ENCODE results near the gene RASSF5.
A peak's percentile ranks its signal among the peaks of the same experiment; 100 is the strongest.
"Not testable (repeated sequence)": the region's sequence is repeated elsewhere in the genome, so short reads cannot be mapped to it uniquely, and the experiment has no call there.

Gene RASSF5

DNA sequence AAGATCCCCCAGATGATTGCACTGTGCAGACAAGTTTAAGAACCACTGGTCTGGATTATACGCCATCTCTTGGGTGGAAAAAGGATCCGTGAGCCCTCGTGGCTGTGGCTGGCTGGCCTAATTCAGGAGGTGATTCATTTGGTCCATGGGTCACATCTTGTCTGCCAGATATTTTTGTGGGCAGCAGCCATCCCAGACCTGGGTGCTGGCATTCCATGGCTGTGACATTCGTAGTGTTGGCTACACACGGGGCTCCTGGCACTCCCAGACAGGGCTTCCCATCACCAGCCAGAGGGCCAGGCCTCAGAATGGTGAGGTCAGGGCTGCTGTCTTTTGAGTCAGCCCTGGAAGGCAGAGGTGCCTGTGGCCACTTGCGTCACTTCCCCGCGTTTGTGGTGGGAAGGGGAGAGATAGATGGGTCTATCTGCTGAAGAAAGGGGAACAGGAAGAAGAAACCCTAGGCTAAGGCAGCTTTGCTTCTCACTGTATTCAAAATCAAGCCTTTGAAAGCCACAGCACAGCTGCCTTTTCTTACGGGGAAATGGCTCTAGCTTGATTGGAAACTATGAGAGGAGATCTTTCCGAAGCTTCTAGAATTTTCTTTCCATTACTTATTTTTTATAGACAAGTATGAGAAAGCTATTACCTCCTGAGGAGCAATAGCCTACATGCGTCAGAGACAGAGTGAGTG, 72.6 kb downstream of the RASSF5 start:
- H3K79me2 ChIP-seq (ENCODE audit: control insufficient read depth, low read length), result peaks cover 20% of the 10 kb centered on the region

DNA sequence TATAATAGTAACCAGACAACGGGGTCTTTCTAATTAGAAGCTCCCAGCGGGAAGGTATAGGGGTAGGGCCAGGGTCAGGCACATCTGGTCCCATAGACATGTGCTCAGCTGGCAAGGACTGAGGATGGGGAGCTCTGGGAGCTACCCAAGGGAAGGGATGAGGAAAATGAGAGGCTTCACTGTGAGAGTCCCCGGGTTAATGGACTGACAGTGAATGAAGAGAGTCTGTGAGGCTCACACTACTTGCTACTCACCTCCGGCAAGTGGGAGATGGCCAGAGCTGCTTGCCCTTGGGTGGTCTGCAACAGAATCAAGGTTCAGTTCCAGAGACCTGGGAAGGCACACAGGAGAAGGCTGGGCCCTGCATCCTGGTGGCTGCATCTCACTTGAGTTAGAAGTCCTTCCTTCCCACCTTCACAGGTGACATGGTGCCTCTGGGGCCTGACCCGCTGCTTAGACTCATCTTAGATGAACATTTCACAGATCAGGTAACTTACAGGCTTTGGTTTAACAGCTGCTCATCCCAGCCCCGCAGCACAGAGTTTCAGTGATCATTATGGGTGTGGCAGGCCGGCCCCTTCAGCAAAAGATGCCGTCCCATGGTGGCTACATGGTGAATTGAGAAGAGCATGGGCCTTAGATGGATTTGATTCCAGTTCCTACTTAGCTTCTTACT, 73.2 kb downstream of the RASSF5 start:
- H3K4me1 ChIP-seq (ENCODE audit: control insufficient read depth, low read length), result peaks cover 26% of the 10 kb centered on the region
- peaks cover 7% of the 10 kb centered on the region; the same call in 1 of the 2 replicates for H3F3A ChIP-seq (ENCODE audit: control insufficient read depth, insufficient read depth)
- no peaks in the 10 kb centered on the region for H3K27me3 ChIP-seq (ENCODE audit: control insufficient read depth, low read length)
- H3K9me2 ChIP-seq (replicated peaks; ENCODE audit: control insufficient read depth, low read length), result no peaks in the 10 kb centered on the region
- peaks cover 17% of the 10 kb centered on the region for H3K79me2 ChIP-seq (ENCODE audit: control insufficient read depth, low read length)
- H3K36me3 ChIP-seq (ENCODE audit: control insufficient read depth, low read length), result peaks cover 20% of the 10 kb centered on the region
- H3K9me3 ChIP-seq (ENCODE audit: control insufficient read depth, insufficient read depth, low read length), result no peaks in the 10 kb centered on the region
- peak overlapping the region; percentile 26; the same call in 1 of the 2 replicates for H3K4me3 ChIP-seq (ENCODE audit: low read length)
- H3K4me2 ChIP-seq (ENCODE audit: low read length), result peak overlapping the region; percentile 48
- peaks cover 4% of the 10 kb centered on the region; the same call in 1 of the 2 replicates for H4K20me1 ChIP-seq (ENCODE audit: control insufficient read depth, insufficient read depth, low read depth, low read length)
- TF ChIP-seq, protein P1, sequence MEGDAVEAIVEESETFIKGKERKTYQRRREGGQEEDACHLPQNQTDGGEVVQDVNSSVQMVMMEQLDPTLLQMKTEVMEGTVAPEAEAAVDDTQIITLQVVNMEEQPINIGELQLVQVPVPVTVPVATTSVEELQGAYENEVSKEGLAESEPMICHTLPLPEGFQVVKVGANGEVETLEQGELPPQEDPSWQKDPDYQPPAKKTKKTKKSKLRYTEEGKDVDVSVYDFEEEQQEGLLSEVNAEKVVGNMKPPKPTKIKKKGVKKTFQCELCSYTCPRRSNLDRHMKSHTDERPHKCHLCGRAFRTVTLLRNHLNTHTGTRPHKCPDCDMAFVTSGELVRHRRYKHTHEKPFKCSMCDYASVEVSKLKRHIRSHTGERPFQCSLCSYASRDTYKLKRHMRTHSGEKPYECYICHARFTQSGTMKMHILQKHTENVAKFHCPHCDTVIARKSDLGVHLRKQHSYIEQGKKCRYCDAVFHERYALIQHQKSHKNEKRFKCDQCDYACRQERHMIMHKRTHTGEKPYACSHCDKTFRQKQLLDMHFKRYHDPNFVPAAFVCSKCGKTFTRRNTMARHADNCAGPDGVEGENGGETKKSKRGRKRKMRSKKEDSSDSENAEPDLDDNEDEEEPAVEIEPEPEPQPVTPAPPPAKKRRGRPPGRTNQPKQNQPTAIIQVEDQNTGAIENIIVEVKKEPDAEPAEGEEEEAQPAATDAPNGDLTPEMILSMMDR (IDR thresholded peaks at IDR 0.05; ENCODE audit: low read depth, low read length, poor library complexity, severe bottlenecking), result no peak
- no peak for TF ChIP-seq EZH2phosphoT487 (IDR thresholded peaks at IDR 0.05; ENCODE audit: borderline replicate concordance, low read length)
- H3K27ac ChIP-seq (ENCODE audit: low read depth, low read length), result peak overlapping the region; percentile 34; the same call in 1 of the 2 replicates

More for the DNA sequence above, 72.6 kb downstream of the RASSF5 start:
- H3K27ac ChIP-seq (ENCODE audit: low read depth, low read length), result peak overlapping the region; percentile 34
- peaks cover 7% of the 10 kb centered on the region; the same call in 1 of the 2 replicates for H3F3A ChIP-seq (ENCODE audit: control insufficient read depth, insufficient read depth)
- H3K27me3 ChIP-seq (ENCODE audit: control insufficient read depth, low read length), result no peaks in the 10 kb centered on the region
- H3K36me3 ChIP-seq (ENCODE audit: control insufficient read depth, low read length), result peaks cover 15% of the 10 kb centered on the region
- H3K9me3 ChIP-seq (ENCODE audit: control insufficient read depth, insufficient read depth, low read length), result no peaks in the 10 kb centered on the region
- H4K20me1 ChIP-seq (ENCODE audit: control insufficient read depth, insufficient read depth, low read depth, low read length), result peaks cover 4% of the 10 kb centered on the region; the same call in 1 of the 2 replicates
- TF ChIP-seq, protein P1 (IDR thresholded peaks at IDR 0.05; ENCODE audit: low read depth, low read length, poor library complexity, severe bottlenecking), result no peak
- TF ChIP-seq EZH2phosphoT487 (IDR thresholded peaks at IDR 0.05; ENCODE audit: borderline replicate concordance, low read length), result no peak
- H3K4me3 ChIP-seq (ENCODE audit: low read length), result peak overlapping the region; percentile 26
- no peaks in the 10 kb centered on the region for H3K9me2 ChIP-seq (replicated peaks; ENCODE audit: control insufficient read depth, low read length)
- H3K4me1 ChIP-seq (ENCODE audit: control insufficient read depth, low read length), result peaks cover 33% of the 10 kb centered on the region
- peak overlapping the region; percentile 48 for H3K4me2 ChIP-seq (ENCODE audit: low read length)

DNA sequence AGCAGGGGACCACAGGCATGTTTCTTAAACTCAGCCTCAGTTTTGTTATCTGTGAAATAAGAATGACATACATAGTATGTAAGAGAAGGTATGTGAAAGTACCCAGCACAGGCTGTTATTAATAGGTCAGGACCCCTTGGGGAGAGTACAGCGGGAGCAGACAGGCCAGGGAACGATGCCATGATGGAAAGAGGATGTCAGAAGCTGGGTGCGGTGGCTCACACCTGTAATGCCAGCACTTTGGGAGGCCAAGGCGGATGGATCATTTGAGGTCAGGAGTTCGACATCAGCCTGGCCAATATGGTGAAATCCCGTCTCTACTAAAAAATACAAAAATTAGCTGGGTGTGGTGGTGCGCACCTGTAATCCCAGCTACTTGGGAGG, 73.8 kb downstream of the RASSF5 start:
- peaks cover 25% of the 10 kb centered on the region for H3K36me3 ChIP-seq (ENCODE audit: control insufficient read depth, low read length)
- not testable (repeated sequence) for H3K27me3 ChIP-seq (ENCODE audit: control insufficient read depth, low read length); H4K20me1 ChIP-seq (ENCODE audit: control insufficient read depth, insufficient read depth, low read depth, low read length); H3K27ac ChIP-seq (ENCODE audit: low read depth, low read length); H3F3A ChIP-seq (ENCODE audit: control insufficient read depth, insufficient read depth); H3K4me2 ChIP-seq (ENCODE audit: low read length); H3K4me3 ChIP-seq (ENCODE audit: low read length); H3K9me2 ChIP-seq (replicated peaks; ENCODE audit: control insufficient read depth, low read length); H3K9me3 ChIP-seq (ENCODE audit: control insufficient read depth, insufficient read depth, low read length)
- H3K79me2 ChIP-seq (ENCODE audit: control insufficient read depth, low read length), result peaks cover 15% of the 10 kb centered on the region; the same call in 1 of the 2 replicates
- H3K4me1 ChIP-seq (ENCODE audit: control insufficient read depth, low read length), result peaks cover 21% of the 10 kb centered on the region

DNA sequence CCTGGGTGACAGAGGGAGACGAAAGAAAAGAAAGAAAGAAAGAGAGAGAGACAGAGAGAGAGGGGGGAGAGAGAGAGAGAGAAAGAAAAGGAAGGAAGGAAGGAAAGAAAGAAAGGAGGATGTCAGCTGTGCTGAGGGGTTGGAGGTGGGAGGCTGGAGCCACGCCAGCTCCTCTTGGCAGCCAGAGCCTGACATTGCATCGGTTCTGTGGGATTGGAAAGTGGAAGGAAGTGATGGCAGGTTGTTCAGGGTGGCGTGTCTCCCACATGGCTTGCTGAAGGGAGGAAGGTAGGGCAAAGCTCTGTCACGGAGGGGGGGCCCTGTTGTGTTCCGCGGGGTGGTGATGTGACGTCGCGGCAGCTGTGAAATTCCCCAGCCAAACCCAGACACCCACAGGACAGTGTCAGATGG, 74.2 kb downstream of the RASSF5 start:
- Histone ChIP-seq H3K27me3 (ENCODE audit: control insufficient read depth, low read length) (no peaks in the 10 kb centered on the region), H3K4me3 (ENCODE audit: low read length) (no peak overlapping the region), H3F3A (ENCODE audit: control insufficient read depth, insufficient read depth) (peaks cover 7% of the 10 kb centered on the region; the same call in 1 of the 2 replicates), H3K27ac (ENCODE audit: low read depth, low read length) (no peak overlapping the region), H4K20me1 (ENCODE audit: control insufficient read depth, insufficient read depth, low read depth, low read length) (peaks cover 4% of the 10 kb centered on the region; the same call in 1 of the 2 replicates), H3K9me2 (replicated peaks; ENCODE audit: control insufficient read depth, low read length) (no peaks in the 10 kb centered on the region), H3K79me2 (ENCODE audit: control insufficient read depth, low read length) (peaks cover 12% of the 10 kb centered on the region; the same call in 1 of the 2 replicates), H3K4me1 (ENCODE audit: control insufficient read depth, low read length) (peaks cover 18% of the 10 kb centered on the region), H3K9me3 (ENCODE audit: control insufficient read depth, insufficient read depth, low read length) (no peaks in the 10 kb centered on the region), H3K4me2 (ENCODE audit: low read length) (no peak overlapping the region), H3K36me3 (ENCODE audit: control insufficient read depth, low read length) (peaks cover 29% of the 10 kb centered on the region)
- TF ChIP-seq, protein P1 (IDR thresholded peaks at IDR 0.05; ENCODE audit: low read depth, low read length, poor library complexity, severe bottlenecking), result no peak
- no peak for TF ChIP-seq EZH2phosphoT487 (IDR thresholded peaks at IDR 0.05; ENCODE audit: borderline replicate concordance, low read length)

Data from DOHH2 (cell line).